H1 (cell line): ENCODE measurements around the gene ZNF566.

Experiments used
- POLR2A ChIP-seq, 2 experiments: IDR thresholded peaks; 1 replicate in 1 of 2; 2 replicates in 1 of 2; pipeline ENCODE4 v1.6.1; 2011; ENCODE audit warnings: low read depth in 2 of 2, low read length in 2 of 2, mild to moderate bottlenecking in 2 of 2; ENCODE audit errors: control extremely low read depth in 1 of 2
- POLR2AphosphoS5 ChIP-seq: IDR thresholded peaks from 2 replicates; pipeline ENCODE4 v1.6.1; 2011; ENCODE audit warnings: low read depth, low read length
- TF ChIP-seq, protein P1 (sequence below), 3 experiments: IDR thresholded peaks; 1 replicate in 2 of 3; 2 replicates in 1 of 3; pipeline versions ENCODE4 v1.5.1 to v1.6.1; 2011; ENCODE audit warnings: low read length in 3 of 3, mild to moderate bottlenecking in 3 of 3, inconsistent platforms in 2 of 3, low read depth in 1 of 3, moderate library complexity in 1 of 3; ENCODE audit not compliant: insufficient read depth in 1 of 3; ENCODE audit errors: control extremely low read depth in 1 of 3

GRCh38 chr19:36508325-36508724, 19.0 kb upstream of the ZNF566 start:
- no peak for TF ChIP-seq POLR2A (IDR thresholded peaks at IDR 0.05; ENCODE audit: control extremely low read depth in 1 of 2, low read depth in 2 of 2, low read length in 2 of 2)
- no peak for TF ChIP-seq POLR2AphosphoS5
- TF ChIP-seq, protein P1, sequence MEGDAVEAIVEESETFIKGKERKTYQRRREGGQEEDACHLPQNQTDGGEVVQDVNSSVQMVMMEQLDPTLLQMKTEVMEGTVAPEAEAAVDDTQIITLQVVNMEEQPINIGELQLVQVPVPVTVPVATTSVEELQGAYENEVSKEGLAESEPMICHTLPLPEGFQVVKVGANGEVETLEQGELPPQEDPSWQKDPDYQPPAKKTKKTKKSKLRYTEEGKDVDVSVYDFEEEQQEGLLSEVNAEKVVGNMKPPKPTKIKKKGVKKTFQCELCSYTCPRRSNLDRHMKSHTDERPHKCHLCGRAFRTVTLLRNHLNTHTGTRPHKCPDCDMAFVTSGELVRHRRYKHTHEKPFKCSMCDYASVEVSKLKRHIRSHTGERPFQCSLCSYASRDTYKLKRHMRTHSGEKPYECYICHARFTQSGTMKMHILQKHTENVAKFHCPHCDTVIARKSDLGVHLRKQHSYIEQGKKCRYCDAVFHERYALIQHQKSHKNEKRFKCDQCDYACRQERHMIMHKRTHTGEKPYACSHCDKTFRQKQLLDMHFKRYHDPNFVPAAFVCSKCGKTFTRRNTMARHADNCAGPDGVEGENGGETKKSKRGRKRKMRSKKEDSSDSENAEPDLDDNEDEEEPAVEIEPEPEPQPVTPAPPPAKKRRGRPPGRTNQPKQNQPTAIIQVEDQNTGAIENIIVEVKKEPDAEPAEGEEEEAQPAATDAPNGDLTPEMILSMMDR (IDR thresholded peaks at IDR 0.05; ENCODE audit: control extremely low read depth in 1 of 3, insufficient read depth in 1 of 3, low read depth in 1 of 3, low read length in 3 of 3) = no peak
